GM12872 (cell line): Measurements from ENCODE around the gene TBPL1.

ENCODE experiments used
- CTCF ChIP-seq: IDR thresholded peaks from 3 replicates; pipeline ENCODE4 v1.5.1; 2011; ENCODE audit warnings: low read depth, mild to moderate bottlenecking, low read length, moderate library complexity; ENCODE audit not compliant: insufficient read depth

TBPL1 gene

GRCh38 chr6:134009876-134010275 is 56.9 kb downstream of the TBPL1 start:
- TF ChIP-seq CTCF: no peak

- TF ChIP-seq CTCF: no peak
Measured at GRCh38 chr6:134010400-134010799, 57.4 kb downstream of the TBPL1 start.

- TF ChIP-seq CTCF: no peak
Measured at GRCh38 chr6:134010974-134011373, 58.0 kb downstream of the TBPL1 start.

GRCh38 chr6:134014588-134015137 is 61.6 kb downstream of the TBPL1 start:
- no peak for TF ChIP-seq CTCF

- no peak for TF ChIP-seq CTCF
Measured at GRCh38 chr6:134015719-134016557, 62.9 kb downstream of the TBPL1 start.

- no peak for TF ChIP-seq CTCF
Measured at GRCh38 chr6:134016558-134016814, 63.5 kb downstream of the TBPL1 start.

GRCh38 chr6:134020071-134020470 is 67.0 kb downstream of the TBPL1 start:
- TF ChIP-seq CTCF: no peak
